Tibial nerve (tissue), 4 donors: ENCODE results near the gene CMTM2. TPM values are rescaled to one million over a fixed set of nuclear protein-coding genes. Genes with fewer than 3 reads are reported as not detected.

Experiments used
- DNase-seq, 2 donors: peaks; one replicate each; pipeline ENCODE4 v3.0.0-alpha.2; 2019; ENCODE audit warnings: low spot score in 2 of 2
- H3K27ac ChIP-seq, 4 donors: fragments of 200-600 bp; sonication (generic) in 3 of 4; one replicate each; pipeline ENCODE4 v1.5.1; 2017 to 2019; ENCODE audit warnings: mild to moderate bottlenecking in 1 of 4
- H3K27me3 ChIP-seq, 2 donors: fragments of 200-600 bp; sonication (generic) in 1 of 2; one replicate each; pipeline versions ENCODE4 v1.5.1 to v1.6.0; 2017 to 2019
- H3K36me3 ChIP-seq, 3 donors: fragments of 200-600 bp; sonication (generic); one replicate each; pipeline ENCODE4 v1.5.1; 2018 to 2019
- H3K4me1 ChIP-seq, 4 donors: fragments of 200-600 bp; sonication (generic) in 3 of 4; one replicate each; pipeline ENCODE4 v1.5.1; 2017 to 2019
- H3K4me3 ChIP-seq, 4 donors: fragments of 200-600 bp; sonication (generic) in 3 of 4; one replicate each; pipeline ENCODE4 v1.5.1; 2017 to 2019; ENCODE audit warnings: mild to moderate bottlenecking in 1 of 4, moderate library complexity in 1 of 4
- H3K9me3 ChIP-seq, 4 donors: fragments of 200-600 bp; sonication (generic) in 3 of 4; one replicate each; pipeline ENCODE4 v1.5.1; 2017 to 2019
- CTCF ChIP-seq, 5 experiments: fragments of 200-600 bp in 3 of 5; fragments of 450-650 bp in 2 of 5; sonication (generic) in 3 of 5; IDR thresholded peaks; one replicate each; pipeline ENCODE4 v1.5.1; 2016 to 2019; ENCODE audit warnings: antibody characterized with exemption in 5 of 5, mild to moderate bottlenecking in 3 of 5, moderate library complexity in 2 of 5
- EP300 ChIP-seq, 2 donors: sonication (generic); formaldehyde crosslinking; IDR thresholded peaks; one replicate each; pipeline ENCODE4 v1.6.1; 2017; ENCODE audit warnings: antibody characterized with exemption in 2 of 2, mild to moderate bottlenecking in 1 of 2
- POLR2A ChIP-seq, 2 donors: fragments of 450-650 bp; IDR thresholded peaks; one replicate each; pipeline ENCODE4 v1.6.1; 2017; ENCODE audit warnings: antibody characterized with exemption in 2 of 2, mild to moderate bottlenecking in 2 of 2, moderate library complexity in 2 of 2
- WGBS, 2 donors: methylation state at CpG; one replicate each; pipeline ENCODE4 v1.1.5; 2018; 5-methylcytosine and 5-hydroxymethylcytosine counted together
- total RNA-seq, 4 donors: library from RNA; depleted of rRNA; stranded (reverse); fragments of >200 nt; gene quantifications; one replicate each; pipeline ENCODE4 v1.1.0, GENCODE V29; 2016

CMTM2 gene
- total RNA-seq, 4 donors from 2014 or later = not detected

- TF ChIP-seq EP300 (IDR thresholded peaks at IDR 0.05) (no peak), POLR2A (IDR thresholded peaks at IDR 0.05) (no peak), CTCF (IDR thresholded peaks at IDR 0.05) (no peak)
- Histone ChIP-seq H3K9me3 (no peaks in the 10 kb centered on the region), H3K36me3 (peaks cover 0 to 92% (median 0%) of the 10 kb centered on the region in 3 donors), H3K4me1 (peaks cover 0 to 4% (median under 1%) of the 10 kb centered on the region in 4 donors), H3K27ac (no peak overlapping the region), H3K4me3 (no peak overlapping the region), H3K27me3 (no peaks in the 10 kb centered on the region)
- no peak for DNase-seq
- WGBS, 2 donors = 92 to 100% methylated on average over 2 of the region's 2 CpGs
Measured at GRCh38 chr16:66537236-66537635, 42.0 kb upstream of the CMTM2 start.

GRCh38 chr16:66538910-66539309 lies 40.4 kb upstream of the CMTM2 start:
- TF ChIP-seq EP300 (IDR thresholded peaks at IDR 0.05) (no peak), POLR2A (IDR thresholded peaks at IDR 0.05) (no peak), CTCF (IDR thresholded peaks at IDR 0.05) (no peak)
- 84 to 91% methylated on average over 5 of the region's 5 CpGs for WGBS, 2 donors
- no peak for DNase-seq
- Histone ChIP-seq H3K36me3 (peaks cover 0 to 88% (median 0%) of the 10 kb centered on the region in 3 donors), H3K9me3 (no peaks in the 10 kb centered on the region), H3K4me3 (no peak overlapping the region), H3K27ac (no peak overlapping the region), H3K27me3 (no peaks in the 10 kb centered on the region), H3K4me1 (peaks cover 0 to 5% (median 2%) of the 10 kb centered on the region in 4 donors)

GRCh38 chr16:66539623-66540469 lies 39.4 kb upstream of the CMTM2 start:
- TF ChIP-seq POLR2A (IDR thresholded peaks at IDR 0.05) (no peak), CTCF (IDR thresholded peaks at IDR 0.05) (no peak), EP300 (IDR thresholded peaks at IDR 0.05) (no peak)
- no peak overlapping the region for H3K27ac ChIP-seq
- no peaks in the 10 kb centered on the region for H3K27me3 ChIP-seq
- no peak for DNase-seq
- no peaks in the 10 kb centered on the region for H3K9me3 ChIP-seq
- H3K4me1 ChIP-seq = peaks cover 0 to 5% (median 2%) of the 10 kb centered on the region in 4 donors
- WGBS, 2 donors = 88 to 98% methylated on average over 3 of the region's 3 CpGs
- H3K36me3 ChIP-seq = peaks cover 0 to 88% (median 0%) of the 10 kb centered on the region in 3 donors
- no peak overlapping the region for H3K4me3 ChIP-seq

- no peak for DNase-seq
- Histone ChIP-seq H3K36me3 (peaks cover 0 to 85% (median 0%) of the 10 kb centered on the region in 3 donors), H3K4me3 (no peak overlapping the region), H3K4me1 (peaks cover 0 to 6% (median 2%) of the 10 kb centered on the region in 4 donors), H3K27ac (no peak overlapping the region), H3K9me3 (no peaks in the 10 kb centered on the region), H3K27me3 (no peaks in the 10 kb centered on the region)
- no peak for TF ChIP-seq POLR2A (IDR thresholded peaks at IDR 0.05)
- TF ChIP-seq EP300 (IDR thresholded peaks at IDR 0.05) = no peak
- 74 to 76% methylated on average over 18 of the region's 18 CpGs for WGBS, 2 donors
Measured at GRCh38 chr16:66541388-66542355, 37.6 kb upstream of the CMTM2 start.

- no peaks in the 10 kb centered on the region for H3K9me3 ChIP-seq
- peaks cover 0 to 85% (median 0%) of the 10 kb centered on the region in 3 donors for H3K36me3 ChIP-seq
- TF ChIP-seq CTCF (IDR thresholded peaks at IDR 0.05) (no peak), POLR2A (IDR thresholded peaks at IDR 0.05) (no peak), EP300 (IDR thresholded peaks at IDR 0.05) (no peak)
- DNase-seq = no peak
- WGBS, 2 donors = 80 to 89% methylated on average over 3 of the region's 3 CpGs
- H3K4me3 ChIP-seq = no peak overlapping the region
- no peaks in the 10 kb centered on the region for H3K27me3 ChIP-seq
- H3K4me1 ChIP-seq = peaks cover 0 to 13% (median 3%) of the 10 kb centered on the region in 4 donors
- H3K27ac ChIP-seq = no peak overlapping the region
Measured at GRCh38 chr16:66542396-66542795, 36.9 kb upstream of the CMTM2 start.
